ENCODE measurements around the gene LTBP3. TPM values are rescaled to one million over a fixed set of nuclear protein-coding genes. Genes with fewer than 3 reads are reported as not detected.

LTBP3 gene
- 94.9 and 96.9 TPM in 2 replicates for total RNA-seq

DNA sequence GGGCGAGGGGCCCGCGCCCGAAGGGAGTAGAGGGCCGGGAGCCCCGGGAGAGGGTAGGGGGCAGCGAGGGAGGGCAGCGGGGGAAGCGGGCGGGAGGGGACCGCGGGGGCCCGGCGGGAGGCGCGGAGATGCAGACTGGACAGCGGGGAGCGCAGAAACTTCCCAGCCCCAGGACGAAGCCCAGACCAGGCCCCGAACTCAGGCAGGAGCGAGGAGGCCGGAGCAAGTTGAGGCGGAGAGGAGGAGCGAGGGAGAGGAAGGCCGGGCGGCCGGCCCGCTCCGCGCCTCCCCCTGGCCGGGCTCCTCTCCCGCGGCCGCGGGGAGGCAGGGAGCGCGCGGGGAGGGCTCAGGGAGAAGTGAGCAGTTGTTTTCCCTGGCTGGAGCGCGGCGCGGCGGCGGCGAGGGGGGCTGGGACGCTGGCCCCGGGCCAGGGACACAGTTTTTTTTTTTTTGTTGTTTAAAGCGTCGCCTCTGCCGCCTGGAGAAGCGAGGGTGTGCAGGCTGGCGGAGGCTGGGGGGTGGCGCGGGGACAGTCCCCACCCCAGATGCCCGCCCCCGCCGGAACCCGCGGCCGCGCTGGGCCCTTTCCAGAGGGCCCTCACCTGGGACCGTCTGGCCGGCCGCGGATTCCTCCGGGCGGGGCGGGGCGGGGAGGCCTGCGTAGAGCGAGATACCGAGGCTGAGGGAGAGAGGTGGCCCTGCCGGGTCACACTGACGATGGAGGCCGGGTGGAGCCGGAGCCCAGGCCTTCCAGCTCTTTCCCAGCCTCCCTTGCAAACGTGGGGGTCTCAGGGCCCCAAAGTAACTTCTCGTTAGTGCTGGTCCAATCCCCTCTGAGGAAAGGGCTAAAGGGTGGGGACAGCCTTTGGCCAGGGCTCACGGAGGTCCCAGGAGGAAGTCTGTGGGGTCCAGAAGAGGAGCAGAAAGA, at the start of gene LTBP3:
LTBP3 (minus strand) TSS at position 358 of the 928 bp plus-strand sequence. CDS start 400 bp downstream, outside the sequence.
- Mint-ChIP-seq H3K4me3 (peak within 1 kb of the TSS; percentile 86), H3K27ac (peak within 1 kb of the TSS; percentile 88), H3K36me3 (ENCODE audit: low read depth) (peaks cover 2% of the 10 kb centered on the region), H3K9me3 (no peaks in the 10 kb centered on the region), H3K27me3 (no peaks in the 10 kb centered on the region), H3K4me1 (peaks cover 49% of the 10 kb centered on the region)
- intact Hi-C loops (cut with micrococcal nuclease): loop anchor here (1.0 kb wide), 1 partner anchor 18 kb away; no protein-coding TSS in a partner anchor
- peak; percentile 82 for DNase-seq

DNA sequence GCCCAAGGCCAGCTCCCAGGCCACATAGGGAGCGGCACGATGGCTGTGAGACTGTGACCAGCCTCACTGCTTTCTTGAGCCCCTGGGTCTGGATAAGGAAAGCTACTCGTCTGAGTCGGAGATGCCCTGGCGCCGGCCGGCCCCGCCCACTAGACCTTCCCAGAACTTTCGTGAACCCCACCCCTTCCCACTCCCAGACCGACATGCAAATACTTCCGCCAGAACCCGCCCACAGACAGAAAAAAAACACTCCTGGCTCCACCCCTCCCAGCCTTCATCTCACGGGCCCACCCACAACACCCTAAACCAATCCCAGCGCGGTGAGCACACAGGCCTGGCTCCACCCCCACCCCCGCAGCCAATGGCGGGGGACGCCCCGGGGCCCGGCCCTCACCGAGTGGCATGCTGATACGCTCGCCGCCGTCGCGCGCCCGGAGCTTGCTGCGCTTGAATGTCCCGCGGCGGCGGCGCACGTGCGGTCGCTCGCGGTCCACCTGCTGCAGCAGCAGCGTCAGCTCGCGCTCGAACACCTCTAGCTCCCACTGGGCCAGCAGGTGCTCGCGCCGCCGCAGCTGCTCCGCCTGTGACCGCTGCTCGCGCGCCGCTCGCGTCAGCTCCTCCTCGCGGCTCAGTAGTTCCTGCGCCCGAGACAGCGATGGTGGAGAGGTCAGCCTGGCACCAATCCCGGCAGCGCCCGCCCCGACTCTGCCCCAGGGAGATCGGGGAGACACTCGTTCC, 48.9 kb upstream of the LTBP3 start:
- Mint-ChIP-seq H3K4me1 (peaks cover 26% of the 10 kb centered on the region), H3K4me3 (no peak overlapping the region), H3K9me3 (no peaks in the 10 kb centered on the region)

DNA sequence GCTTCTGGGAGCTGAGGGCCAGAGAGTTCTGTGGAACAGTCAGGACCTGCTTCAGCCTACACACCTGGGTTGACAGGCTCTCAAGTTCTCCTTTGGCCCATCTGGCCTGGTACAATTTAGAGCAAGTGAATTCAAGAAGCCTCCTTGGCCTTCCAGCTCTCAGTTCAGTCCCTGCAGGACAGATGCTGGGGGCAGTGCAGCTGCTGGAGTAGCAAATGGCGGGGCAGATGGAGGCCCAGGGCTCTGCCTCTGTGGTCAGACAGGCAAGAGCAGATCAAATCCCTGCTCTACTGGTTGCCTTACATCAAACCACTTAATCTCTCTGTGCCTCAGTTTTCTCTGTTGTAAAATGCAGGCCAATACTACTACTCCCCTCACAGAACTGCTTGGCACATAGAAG, 46.1 kb upstream of the LTBP3 start:
- Mint-ChIP-seq H3K36me3 (ENCODE audit: low read depth) (peaks cover 46% of the 10 kb centered on the region), H3K27me3 (no peaks in the 10 kb centered on the region), H3K4me3 (no peak overlapping the region), H3K4me1 (peaks cover 4% of the 10 kb centered on the region), H3K9me3 (no peaks in the 10 kb centered on the region), H3K27ac (no peak overlapping the region)
- no peak for DNase-seq
- intact Hi-C loops (cut with micrococcal nuclease): no loop called here

More for the DNA sequence above, 48.9 kb upstream of the LTBP3 start:
- no peak for DNase-seq
- peaks cover 55% of the 10 kb centered on the region for H3K36me3 Mint-ChIP-seq (ENCODE audit: low read depth)
- H3K27me3 Mint-ChIP-seq: no peaks in the 10 kb centered on the region
- H3K27ac Mint-ChIP-seq: no peak overlapping the region
- intact Hi-C loops (cut with micrococcal nuclease): no loop called here

DNA sequence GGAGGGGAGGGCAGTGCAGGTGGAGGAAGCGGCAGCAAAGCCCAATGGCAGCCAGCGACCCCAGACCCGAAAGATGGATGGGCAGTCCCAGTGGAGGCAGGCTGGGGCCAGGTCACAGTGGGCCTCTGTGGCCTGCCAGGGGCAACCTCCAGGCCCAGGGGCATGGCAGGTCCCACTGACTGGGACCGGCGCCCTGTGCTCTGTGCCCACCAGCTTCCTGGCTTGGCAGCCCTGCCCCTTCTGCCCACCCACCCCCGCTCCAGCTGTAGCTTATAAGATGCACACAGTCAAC, 41.7 kb upstream of the LTBP3 start:
- peaks cover 34% of the 10 kb centered on the region for H3K36me3 Mint-ChIP-seq (ENCODE audit: low read depth)
- no peak for DNase-seq
- intact Hi-C loops (cut with micrococcal nuclease): no loop called here
- no peak overlapping the region for H3K4me3 Mint-ChIP-seq
- H3K4me1 Mint-ChIP-seq: peaks cover 7% of the 10 kb centered on the region
- H3K9me3 Mint-ChIP-seq: no peaks in the 10 kb centered on the region
- no peaks in the 10 kb centered on the region for H3K27me3 Mint-ChIP-seq
- H3K27ac Mint-ChIP-seq: no peak overlapping the region

DNA sequence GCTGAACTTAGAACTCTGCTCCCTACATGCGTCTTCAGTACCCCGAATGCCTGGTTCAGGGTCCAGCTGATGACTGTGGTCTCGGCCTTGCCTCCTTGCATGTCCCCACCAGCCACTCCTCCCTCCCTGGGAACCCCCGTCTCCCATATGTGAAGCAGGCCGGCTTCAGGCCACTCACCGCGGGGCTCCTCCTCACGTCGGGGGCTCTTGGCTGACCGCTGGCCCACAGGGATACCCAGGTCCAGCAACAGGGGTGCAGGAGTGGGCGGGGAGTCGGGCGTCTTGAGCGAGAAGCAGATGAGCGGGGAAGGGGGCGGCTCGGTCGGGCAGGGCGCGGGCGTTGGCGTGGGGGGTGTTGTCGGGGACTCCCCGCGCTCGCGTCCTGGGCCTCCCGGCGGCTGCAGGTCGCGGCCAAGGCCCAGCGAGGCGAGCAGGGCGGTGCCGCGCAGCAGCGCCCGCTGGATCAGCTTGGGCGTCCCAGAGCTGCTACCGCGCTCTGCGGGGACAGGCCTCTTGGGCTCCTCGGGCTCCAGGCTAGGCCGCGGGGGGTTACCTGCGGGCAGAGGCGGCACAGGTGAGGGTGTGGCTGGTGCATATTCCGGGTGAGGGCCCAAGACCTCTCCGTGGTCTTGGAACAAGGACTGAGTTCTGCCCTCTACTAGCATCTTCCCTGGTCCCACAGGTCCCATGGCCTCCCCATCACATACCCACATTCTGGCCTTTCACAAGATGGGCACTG, 41.2 kb upstream of the LTBP3 start:
- H3K27me3 Mint-ChIP-seq: no peaks in the 10 kb centered on the region
- no peak overlapping the region for H3K27ac Mint-ChIP-seq
- peaks cover 9% of the 10 kb centered on the region for H3K4me1 Mint-ChIP-seq
- intact Hi-C loops (cut with micrococcal nuclease): no loop called here
- no peaks in the 10 kb centered on the region for H3K9me3 Mint-ChIP-seq
- peaks cover 33% of the 10 kb centered on the region for H3K36me3 Mint-ChIP-seq (ENCODE audit: low read depth)
- H3K4me3 Mint-ChIP-seq: no peak overlapping the region
- no peak for DNase-seq

DNA sequence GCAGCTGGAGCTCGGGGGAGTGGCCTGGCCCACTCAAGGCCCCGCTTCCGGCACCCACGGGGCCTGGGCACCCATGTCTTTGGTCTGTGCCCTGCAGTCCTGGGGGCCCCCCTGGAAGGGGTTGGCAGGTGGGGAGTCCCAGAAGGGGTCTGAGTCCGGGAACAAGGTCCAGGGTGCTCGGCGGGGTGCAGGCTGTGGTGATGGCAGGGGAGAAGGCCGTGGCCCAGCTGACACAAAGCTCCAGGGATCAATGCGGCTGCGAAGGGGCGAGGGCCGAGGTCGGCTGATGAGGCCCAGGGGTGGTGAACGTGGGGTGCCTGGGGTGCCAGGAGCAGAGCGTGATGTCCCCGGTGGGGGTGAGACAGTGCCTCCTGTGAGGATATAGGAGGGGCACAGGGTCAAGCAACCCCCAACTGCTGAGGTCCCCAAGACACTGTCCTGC, 40.1 kb upstream of the LTBP3 start:
- no peak for DNase-seq
- no peaks in the 10 kb centered on the region for H3K27me3 Mint-ChIP-seq

DNA sequence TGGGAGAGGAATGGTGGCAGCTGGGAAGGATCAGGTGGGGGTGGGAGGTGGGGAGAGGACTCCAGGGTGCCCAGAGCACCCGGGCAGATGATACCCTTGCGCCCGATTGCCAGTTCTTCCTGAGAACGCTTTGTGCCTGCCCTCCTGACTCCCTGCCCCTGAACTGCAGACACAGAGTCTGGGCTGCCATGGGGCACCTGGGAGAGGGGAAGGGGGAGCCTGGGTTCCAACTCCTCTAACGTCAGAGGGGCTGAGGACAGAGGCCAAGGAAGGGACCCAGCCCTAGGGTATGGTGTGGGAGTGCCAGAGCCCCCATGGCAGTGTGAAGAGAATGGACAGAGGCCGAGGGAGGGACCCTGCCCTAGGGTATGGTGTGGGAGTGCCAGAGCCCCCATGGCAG, 38.4 kb upstream of the LTBP3 start:
- H3K36me3 Mint-ChIP-seq (ENCODE audit: low read depth): peaks cover 29% of the 10 kb centered on the region
- H3K27ac Mint-ChIP-seq: peak overlapping the region; percentile 74
- H3K27me3 Mint-ChIP-seq: no peaks in the 10 kb centered on the region
- H3K4me1 Mint-ChIP-seq: peaks cover 13% of the 10 kb centered on the region
- DNase-seq: no peak
- intact Hi-C loops (cut with micrococcal nuclease): no loop called here
- H3K4me3 Mint-ChIP-seq: no peak overlapping the region
- no peaks in the 10 kb centered on the region for H3K9me3 Mint-ChIP-seq

More for the DNA sequence above, 40.1 kb upstream of the LTBP3 start:
- Mint-ChIP-seq H3K9me3 (no peaks in the 10 kb centered on the region), H3K27ac (no peak overlapping the region), H3K4me3 (no peak overlapping the region), H3K36me3 (ENCODE audit: low read depth) (peaks cover 30% of the 10 kb centered on the region), H3K4me1 (peaks cover 11% of the 10 kb centered on the region)
- intact Hi-C loops (cut with micrococcal nuclease): no loop called here

DNA sequence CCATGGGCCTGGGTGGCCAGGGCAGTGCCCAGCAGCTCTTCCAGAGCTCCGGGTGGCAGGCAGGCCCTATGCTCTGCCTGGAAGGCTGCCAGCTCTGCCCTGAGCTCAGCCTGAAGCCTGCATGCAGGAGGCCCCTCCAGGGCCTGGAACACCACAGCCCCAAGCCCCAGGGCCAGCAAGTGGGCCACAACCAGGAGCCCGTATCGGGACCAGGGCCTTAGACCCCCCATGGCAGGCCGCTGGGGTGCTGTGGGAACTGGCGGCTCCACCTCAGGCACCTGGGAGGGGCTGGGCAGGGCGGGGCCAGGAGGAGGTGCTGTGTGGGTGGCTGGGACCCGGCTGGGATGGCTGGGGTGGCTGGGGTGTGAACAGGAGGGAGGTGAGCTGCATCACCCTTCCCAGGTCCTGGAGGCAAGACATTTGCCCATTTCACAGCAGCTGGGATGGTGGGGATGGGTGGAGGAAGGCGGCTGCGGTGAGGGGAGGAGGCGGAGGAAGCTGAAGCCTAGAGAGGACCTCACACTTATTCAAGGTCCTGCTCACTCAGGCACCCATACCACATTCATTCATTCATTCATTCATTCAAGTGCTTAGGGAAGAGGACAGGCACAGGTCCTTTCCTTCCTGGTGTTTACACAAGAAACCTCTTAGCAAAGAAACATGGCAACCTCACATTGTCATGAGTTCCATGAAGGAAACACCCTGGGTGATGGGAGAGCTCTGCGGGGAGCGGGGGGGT, 37.6 kb upstream of the LTBP3 start, which contains the start of gene KCNK7:
KCNK7 (minus strand) TSS at position 258 of the 739 bp plus-strand sequence; CDS start at position 230, 28 bp downstream.
- intact Hi-C loops (cut with micrococcal nuclease): no loop called here
- no peak for DNase-seq
- H3K4me1 Mint-ChIP-seq: peaks cover 13% of the 10 kb centered on the region
- no peaks in the 10 kb centered on the region for H3K27me3 Mint-ChIP-seq
- no peak within 1 kb of the TSS for H3K4me3 Mint-ChIP-seq
- no peaks in the 10 kb centered on the region for H3K9me3 Mint-ChIP-seq
- H3K36me3 Mint-ChIP-seq (ENCODE audit: low read depth): peaks cover 28% of the 10 kb centered on the region
- H3K27ac Mint-ChIP-seq: peak within 1 kb of the TSS; percentile 74

DNA sequence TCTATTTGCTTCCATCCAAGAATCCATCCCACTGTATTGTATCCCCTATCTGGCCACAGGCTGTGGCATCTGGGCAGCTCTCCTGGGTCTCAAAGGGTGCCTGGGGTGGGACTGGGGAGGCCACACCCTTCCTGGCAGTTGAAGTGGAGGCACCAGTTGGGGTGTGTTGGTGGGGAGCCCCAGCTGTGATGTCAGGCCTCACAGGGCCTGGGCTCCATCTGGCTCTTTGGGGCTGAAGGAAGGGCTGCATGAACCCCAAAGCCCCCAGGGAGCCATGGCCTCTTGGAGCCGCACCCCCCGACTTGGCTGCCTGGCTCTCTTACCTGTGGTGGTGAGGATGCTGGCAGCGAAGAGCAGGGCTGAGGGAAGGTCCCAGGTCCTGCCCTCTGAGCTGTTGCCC, 37.0 kb upstream of the LTBP3 start:
- Mint-ChIP-seq H3K36me3 (ENCODE audit: low read depth) (peaks cover 32% of the 10 kb centered on the region), H3K27me3 (no peaks in the 10 kb centered on the region), H3K9me3 (no peaks in the 10 kb centered on the region), H3K27ac (peak overlapping the region; percentile 52), H3K4me3 (no peak overlapping the region), H3K4me1 (peaks cover 13% of the 10 kb centered on the region)
- no peak for DNase-seq
- intact Hi-C loops (cut with micrococcal nuclease): no loop called here

DNA sequence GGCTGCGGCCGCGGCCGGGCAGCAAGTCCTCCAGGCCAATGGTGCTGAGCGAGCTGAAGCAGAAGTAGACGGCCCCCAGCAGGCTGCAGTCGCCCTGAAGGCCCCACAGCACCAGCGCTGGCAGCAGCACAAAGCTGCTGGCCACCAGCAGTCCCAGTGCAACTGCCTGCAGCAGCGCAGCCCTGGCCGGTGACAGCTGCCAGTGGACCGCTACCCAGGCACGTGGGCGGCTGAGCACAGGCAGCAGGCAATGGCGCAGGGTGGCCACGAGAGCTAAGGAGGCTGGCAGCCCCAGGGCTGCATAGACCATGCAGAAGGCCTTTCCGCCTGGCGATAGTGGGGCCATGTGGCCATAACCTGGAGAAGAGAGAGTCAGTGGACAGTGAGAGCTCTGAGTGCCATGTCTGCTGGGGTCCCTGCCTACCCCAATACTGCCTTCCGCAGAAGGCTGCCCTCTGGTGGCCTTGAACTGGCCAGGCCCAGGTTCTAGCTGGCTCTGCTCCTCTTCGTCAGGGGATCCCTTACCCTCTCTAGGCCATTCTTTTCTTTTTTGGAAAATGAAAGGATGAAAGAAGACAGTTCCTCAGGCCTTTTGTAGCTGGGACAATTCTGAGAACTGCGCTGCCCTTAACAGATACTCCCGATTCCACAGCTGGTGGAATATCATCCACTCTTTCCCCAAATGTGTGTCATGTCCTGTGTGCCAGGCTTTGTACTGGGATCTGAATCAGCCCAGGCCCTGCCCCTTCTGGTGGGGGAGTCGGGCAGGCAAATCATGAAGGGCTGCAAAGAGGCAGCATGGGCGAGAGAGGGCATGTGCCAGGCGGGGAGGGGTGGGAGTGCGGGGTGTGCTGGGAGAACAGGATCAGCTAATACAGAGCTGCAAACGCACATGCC, 35.6 kb upstream of the LTBP3 start:
- no peaks in the 10 kb centered on the region for H3K9me3 Mint-ChIP-seq
- peak overlapping the region; percentile 58 for H3K27ac Mint-ChIP-seq
- peak; percentile 82 for DNase-seq
- peaks cover 19% of the 10 kb centered on the region for H3K4me1 Mint-ChIP-seq
- peaks cover 35% of the 10 kb centered on the region for H3K36me3 Mint-ChIP-seq (ENCODE audit: low read depth)
- no peaks in the 10 kb centered on the region for H3K27me3 Mint-ChIP-seq
- no peak overlapping the region for H3K4me3 Mint-ChIP-seq
- intact Hi-C loops (cut with micrococcal nuclease): no loop called here

DNA sequence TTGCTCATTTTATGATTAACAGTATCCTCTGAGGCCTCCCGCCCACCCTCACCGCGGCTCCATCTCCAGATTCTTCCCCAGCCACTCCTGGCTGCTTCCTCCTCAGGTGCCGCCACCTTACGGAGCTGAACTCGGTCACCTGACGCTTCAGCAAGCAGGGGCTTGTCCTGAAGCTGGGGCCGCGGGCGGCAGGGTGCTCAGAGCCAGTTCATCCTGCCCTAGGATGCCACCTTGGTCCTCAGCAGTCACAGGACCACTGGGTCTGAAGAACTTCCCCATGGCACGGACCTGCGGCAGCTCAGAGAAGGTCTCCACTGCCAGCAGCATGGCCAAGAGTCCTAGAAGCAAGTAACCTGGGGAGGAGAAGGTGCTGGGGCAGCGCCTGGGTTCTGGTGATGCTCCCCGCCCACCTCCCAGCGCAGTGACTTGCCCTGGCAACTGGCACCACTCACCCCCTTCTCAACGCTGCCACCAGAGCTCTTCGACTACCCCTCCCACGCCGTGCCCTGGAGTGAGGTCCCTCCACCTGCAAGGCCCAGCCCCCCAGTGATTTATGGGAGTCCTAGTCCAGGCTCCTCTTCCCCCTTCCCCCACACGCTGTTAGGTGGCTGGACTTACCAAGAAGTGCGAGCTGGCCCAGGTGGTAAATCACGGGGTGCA, 34.8 kb upstream of the LTBP3 start:
- intact Hi-C loops (cut with micrococcal nuclease): no loop called here
- H3K27ac Mint-ChIP-seq: no peak overlapping the region
- H3K27me3 Mint-ChIP-seq: no peaks in the 10 kb centered on the region
- H3K9me3 Mint-ChIP-seq: no peaks in the 10 kb centered on the region
- peaks cover 26% of the 10 kb centered on the region for H3K4me1 Mint-ChIP-seq
- H3K4me3 Mint-ChIP-seq: no peak overlapping the region
- H3K36me3 Mint-ChIP-seq (ENCODE audit: low read depth): peaks cover 41% of the 10 kb centered on the region
- DNase-seq: no peak
